DMS114 treated with DMSO at 0.1 percent for 48 hours (cell line): Measurements from ENCODE around the gene PRKCE.

ENCODE experiments used
- DNase-seq: peaks from one replicate; lab custom pipeline; 2025; ENCODE audit not compliant: unreplicated experiment; lab: John Stamatoyannopoulos, UW

PRKCE gene

GRCh38 chr2:45651415-45652089, at the start of gene PRKCE:
Gene PRKCE (plus strand): TSS chr2:45651675.
- DNase-seq = no peak

GRCh38 chr2:45602624-45603023, 48.9 kb upstream of the PRKCE start:
- no peak for DNase-seq

- no peak for DNase-seq
Observed at GRCh38 chr2:45605116-45605515, 46.4 kb upstream of the PRKCE start.

GRCh38 chr2:45606796-45607195, 44.7 kb upstream of the PRKCE start:
- no peak for DNase-seq

GRCh38 chr2:45607701-45608100, 43.8 kb upstream of the PRKCE start:
- DNase-seq = peak; percentile 13

- peak; percentile 79 for DNase-seq
Observed at GRCh38 chr2:45610281-45611019, 41.0 kb upstream of the PRKCE start.

DNA sequence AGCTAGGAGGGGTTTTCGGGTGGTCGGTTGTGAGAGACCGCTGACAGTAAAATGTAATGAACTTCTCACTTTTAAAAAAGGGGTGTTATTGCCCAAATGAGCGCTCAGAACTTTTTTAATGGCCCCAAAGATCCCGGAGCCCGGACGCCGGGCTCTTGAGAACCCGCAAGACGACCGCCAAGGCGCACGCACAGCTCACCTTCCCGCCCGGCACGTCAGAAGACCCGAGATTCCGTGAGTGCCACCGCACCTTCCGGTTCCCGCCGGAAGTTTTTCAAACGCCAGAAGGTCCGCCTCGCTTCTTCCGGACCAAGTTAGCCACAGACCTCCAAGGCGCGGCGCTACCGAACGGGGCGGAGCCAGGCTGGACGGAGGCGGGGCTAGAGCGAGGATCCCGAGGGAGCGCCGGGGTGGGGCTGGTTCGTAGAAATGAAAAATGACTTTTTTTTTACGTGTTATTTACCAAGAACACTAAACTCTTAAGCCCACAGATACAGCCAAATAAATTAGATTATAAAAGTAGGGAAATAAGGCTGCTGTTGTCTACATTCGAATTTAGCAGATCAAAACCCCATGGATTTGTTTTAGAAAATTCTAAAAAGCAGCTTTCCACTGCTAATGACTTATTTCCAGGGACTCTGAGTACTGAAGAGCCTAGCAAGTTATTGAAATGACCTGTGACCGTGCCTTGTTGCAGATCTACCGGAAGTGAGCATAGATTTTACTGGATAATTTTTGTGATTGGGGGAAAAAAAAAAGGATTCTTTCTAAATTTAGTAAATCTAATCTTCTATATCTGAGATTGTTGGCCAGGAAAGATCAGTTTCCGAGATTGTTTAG, 40.2 kb upstream of the PRKCE start, which contains the start of gene SRBD1:
Gene SRBD1 (minus strand): TSS at position 248 of the 840 bp plus-strand sequence. CDS start 5,826 bp downstream, outside the sequence.
- peak; percentile 88 for DNase-seq

- DNase-seq = no peak
Observed at GRCh38 chr2:45612285-45612684, 39.2 kb upstream of the PRKCE start.

- DNase-seq = no peak
Observed at GRCh38 chr2:45612731-45613130, 38.7 kb upstream of the PRKCE start.

DNA sequence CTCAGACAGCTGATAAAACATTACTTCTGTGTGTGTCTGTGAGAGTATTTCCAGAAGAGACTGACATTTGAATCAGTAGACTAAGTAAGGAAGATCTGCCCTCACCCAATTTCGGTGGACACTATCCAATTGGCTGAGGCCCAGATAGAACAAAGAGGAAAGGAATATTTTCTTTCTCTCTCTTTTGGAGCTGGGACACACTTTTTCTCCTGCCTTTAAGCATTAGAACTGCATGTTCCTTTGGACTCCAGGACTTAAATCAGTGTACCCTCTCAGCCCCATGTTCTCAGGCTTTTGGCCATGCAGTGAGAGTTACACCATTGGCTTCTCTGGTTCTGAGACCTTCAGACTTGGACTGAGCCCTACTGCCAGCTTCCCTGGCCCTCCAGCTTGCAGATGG, 37.1 kb upstream of the PRKCE start:
- DNase-seq = no peak

- DNase-seq = no peak
Observed at GRCh38 chr2:45614871-45615415, 36.5 kb upstream of the PRKCE start.

- DNase-seq = no peak
Observed at GRCh38 chr2:45616658-45617411, 34.6 kb upstream of the PRKCE start.

DNA sequence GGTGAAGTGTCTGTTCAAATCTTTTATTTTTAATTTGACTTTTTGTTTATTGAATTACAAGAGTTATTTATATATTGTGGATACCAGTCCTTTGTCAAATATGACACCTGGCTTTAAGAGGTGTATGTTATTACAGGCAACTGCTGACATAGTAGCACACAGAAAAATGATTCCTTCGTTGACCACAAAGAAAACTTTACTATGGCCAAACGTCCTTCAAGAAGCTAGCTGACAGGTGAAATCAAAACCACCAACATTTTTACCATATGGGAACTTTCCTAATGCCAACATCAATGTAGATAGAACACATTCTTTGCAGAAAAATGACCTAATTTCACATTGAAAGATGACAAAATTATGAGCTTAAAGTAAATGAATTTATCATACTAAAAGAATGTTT, 34.0 kb upstream of the PRKCE start:
- no peak for DNase-seq

GRCh38 chr2:45622336-45623075, 29.0 kb upstream of the PRKCE start:
- DNase-seq = no peak

- no peak for DNase-seq
Observed at GRCh38 chr2:45623098-45623497, 28.4 kb upstream of the PRKCE start.

- DNase-seq = no peak
Observed at GRCh38 chr2:45625824-45626223, 25.7 kb upstream of the PRKCE start.

DNA sequence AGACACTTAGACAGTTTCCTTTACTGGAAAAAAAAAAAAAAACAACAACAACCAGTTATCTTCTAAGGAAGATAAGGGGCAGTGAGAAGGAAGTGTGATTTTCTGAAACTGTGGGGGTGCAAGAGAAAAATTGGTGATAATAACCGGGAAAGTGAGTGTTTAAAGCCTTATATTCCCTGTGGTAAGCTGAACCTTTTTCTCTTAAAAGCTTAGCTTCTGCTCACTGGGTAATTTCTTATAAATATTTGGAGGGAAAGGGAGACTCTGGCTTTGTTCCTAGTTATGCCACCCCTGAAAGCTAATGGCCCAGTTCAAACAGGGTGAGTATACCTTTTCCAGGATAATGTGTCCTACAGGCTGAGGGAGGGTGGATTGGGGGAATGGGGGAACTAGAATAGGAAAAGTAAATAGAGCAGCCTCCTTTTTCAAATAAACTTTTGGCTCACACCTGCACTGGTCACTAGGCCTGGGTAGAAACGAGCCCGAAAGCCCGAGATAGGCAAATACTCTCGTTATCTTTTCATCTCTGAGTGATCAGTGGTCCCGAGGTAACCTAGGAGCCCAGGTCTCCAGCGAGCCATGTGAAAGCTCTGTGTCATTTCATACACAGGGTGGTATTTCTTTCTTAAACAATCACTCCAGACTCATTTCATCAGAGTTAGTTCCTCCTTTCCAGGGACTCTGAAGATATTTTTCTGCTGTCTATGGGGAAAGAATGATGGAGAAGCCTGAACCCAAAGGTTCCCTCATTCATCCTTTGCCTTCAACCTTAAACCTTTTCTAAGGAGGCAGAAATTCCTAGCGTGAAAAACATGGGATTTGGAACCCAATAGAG, 24.9 kb upstream of the PRKCE start:
- DNase-seq = no peak

GRCh38 chr2:45627911-45628310, 23.6 kb upstream of the PRKCE start:
- no peak for DNase-seq

DNA sequence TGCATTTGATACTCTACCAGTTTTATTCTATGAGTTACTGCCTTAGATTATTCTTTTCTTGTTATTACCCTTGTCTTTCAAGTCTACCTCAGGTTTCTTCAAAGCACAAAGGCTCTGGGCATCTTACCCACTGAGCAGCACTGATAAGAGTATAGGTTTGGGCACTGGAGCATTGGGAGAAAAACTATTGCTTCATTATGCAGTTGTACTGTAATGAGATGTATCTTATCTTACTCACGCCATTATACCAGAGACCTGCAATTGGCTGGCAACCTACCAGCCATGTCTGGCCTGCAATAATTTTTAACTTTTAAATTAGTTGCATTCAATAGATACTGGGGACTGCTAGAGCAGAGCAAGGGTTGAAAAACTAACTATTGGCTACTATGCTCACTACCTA, 21.5 kb upstream of the PRKCE start:
- DNase-seq = no peak
